SIG-M5 treated with dmso at 0.1 percent for 504 hours (cell line): ENCODE results near the gene HINT1.
"Not testable (repeated sequence)": the region's sequence is repeated elsewhere in the genome, so short reads cannot be mapped to it uniquely, and the experiment has no call there.

Experiments
- DNase-seq: peaks from one replicate; lab custom pipeline; 2025; ENCODE audit not compliant: unreplicated experiment; lab: John Stamatoyannopoulos, UW

The HINT1 gene

GRCh38 chr5:131165119-131165727 lies at the start of gene HINT1:
Gene HINT1 (minus strand): TSS chr5:131165256. CDS start chr5:131165205, 51 bp downstream.
- DNase-seq: peak; percentile 89

- DNase-seq: no peak
Measured at GRCh38 chr5:131214609-131215227, 49.7 kb upstream of the HINT1 start.

GRCh38 chr5:131212471-131213021 lies 47.5 kb upstream of the HINT1 start:
- DNase-seq: peak; percentile 16

- DNase-seq: no peak
Measured at GRCh38 chr5:131211669-131212068, 46.6 kb upstream of the HINT1 start.

- DNase-seq: no peak
Measured at GRCh38 chr5:131210151-131210510, 45.1 kb upstream of the HINT1 start.

GRCh38 chr5:131209506-131210150 lies 44.6 kb upstream of the HINT1 start:
- DNase-seq: peak; percentile 96

GRCh38 chr5:131209175-131209505 lies 44.1 kb upstream of the HINT1 start:
- DNase-seq: no peak

GRCh38 chr5:131206772-131207171 lies 41.7 kb upstream of the HINT1 start:
- peak; percentile 86 for DNase-seq

GRCh38 chr5:131206061-131206460 lies 41.0 kb upstream of the HINT1 start:
- DNase-seq: no peak

GRCh38 chr5:131204964-131205363 lies 39.9 kb upstream of the HINT1 start:
- DNase-seq: no peak

GRCh38 chr5:131200560-131200959 lies 35.5 kb upstream of the HINT1 start:
- DNase-seq: no peak

- DNase-seq: no peak
Measured at GRCh38 chr5:131198625-131199024, 33.6 kb upstream of the HINT1 start.

- no peak for DNase-seq
Measured at GRCh38 chr5:131196331-131196730, 31.3 kb upstream of the HINT1 start.

GRCh38 chr5:131195696-131196095 lies 30.6 kb upstream of the HINT1 start:
- DNase-seq: no peak

GRCh38 chr5:131194725-131195124 lies 29.7 kb upstream of the HINT1 start:
- DNase-seq: no peak

- not testable (repeated sequence) for DNase-seq
Measured at GRCh38 chr5:131193897-131194296, 28.8 kb upstream of the HINT1 start.

- DNase-seq: no peak
Measured at GRCh38 chr5:131193106-131193505, 28.1 kb upstream of the HINT1 start.

- DNase-seq: no peak
Measured at GRCh38 chr5:131186561-131187256, 21.7 kb upstream of the HINT1 start.

GRCh38 chr5:131185523-131186104 lies 20.6 kb upstream of the HINT1 start:
- no peak for DNase-seq

GRCh38 chr5:131182839-131183238 lies 17.8 kb upstream of the HINT1 start:
- DNase-seq: no peak

GRCh38 chr5:131180407-131180806 lies 15.4 kb upstream of the HINT1 start:
- no peak for DNase-seq
